ENCODE results near the gene FRRS1L.

Gene FRRS1L

DNA sequence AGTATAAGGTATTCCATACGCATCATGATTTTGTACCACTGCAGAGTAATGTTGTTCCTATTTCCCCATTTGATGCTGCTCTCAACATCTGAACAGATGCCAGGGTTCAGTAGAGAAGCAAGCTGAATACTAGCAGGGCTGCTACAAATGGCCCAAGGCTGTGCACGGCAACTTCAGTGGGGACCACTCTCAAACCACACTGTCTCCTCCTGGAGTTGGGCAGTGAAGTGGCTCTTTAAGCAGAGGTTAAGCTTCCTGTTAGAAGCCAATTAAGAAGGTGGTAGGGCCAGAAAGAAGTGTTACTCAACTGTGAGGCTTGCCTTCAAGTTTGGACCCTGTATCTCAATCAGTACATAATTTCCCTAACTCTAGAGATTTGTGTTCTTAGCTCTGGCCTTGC, 79.3 kb downstream of the FRRS1L start:
- DNase-seq (ENCODE audit: low read depth) = no peak
- TF ChIP-seq, protein P1, sequence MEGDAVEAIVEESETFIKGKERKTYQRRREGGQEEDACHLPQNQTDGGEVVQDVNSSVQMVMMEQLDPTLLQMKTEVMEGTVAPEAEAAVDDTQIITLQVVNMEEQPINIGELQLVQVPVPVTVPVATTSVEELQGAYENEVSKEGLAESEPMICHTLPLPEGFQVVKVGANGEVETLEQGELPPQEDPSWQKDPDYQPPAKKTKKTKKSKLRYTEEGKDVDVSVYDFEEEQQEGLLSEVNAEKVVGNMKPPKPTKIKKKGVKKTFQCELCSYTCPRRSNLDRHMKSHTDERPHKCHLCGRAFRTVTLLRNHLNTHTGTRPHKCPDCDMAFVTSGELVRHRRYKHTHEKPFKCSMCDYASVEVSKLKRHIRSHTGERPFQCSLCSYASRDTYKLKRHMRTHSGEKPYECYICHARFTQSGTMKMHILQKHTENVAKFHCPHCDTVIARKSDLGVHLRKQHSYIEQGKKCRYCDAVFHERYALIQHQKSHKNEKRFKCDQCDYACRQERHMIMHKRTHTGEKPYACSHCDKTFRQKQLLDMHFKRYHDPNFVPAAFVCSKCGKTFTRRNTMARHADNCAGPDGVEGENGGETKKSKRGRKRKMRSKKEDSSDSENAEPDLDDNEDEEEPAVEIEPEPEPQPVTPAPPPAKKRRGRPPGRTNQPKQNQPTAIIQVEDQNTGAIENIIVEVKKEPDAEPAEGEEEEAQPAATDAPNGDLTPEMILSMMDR (conservative IDR thresholded peaks at IDR 0.05; ENCODE audit: low read depth, low read length) = no peak
- no peak overlapping the region for H3K4me3 ChIP-seq (ENCODE audit: low read length)

DNA sequence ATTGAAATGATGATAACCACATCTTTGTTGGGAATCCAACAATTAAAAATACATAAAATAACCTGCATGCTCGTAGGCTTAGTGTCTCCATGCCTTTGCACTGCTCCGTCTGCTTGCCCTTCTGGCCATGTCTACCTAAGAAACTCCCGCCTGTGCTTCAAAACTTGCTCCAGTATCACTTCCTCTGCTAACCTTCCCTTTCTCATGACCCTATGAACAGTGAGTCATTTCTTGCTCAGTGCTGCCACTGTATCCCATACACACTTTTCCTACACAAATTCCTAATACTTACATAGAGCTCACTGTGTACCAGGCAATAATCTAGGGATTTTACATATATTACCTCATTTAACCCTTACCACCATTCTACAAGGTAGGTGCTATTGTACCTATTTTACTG, 80.8 kb downstream of the FRRS1L start:
- TF ChIP-seq, protein P1 (conservative IDR thresholded peaks at IDR 0.05; ENCODE audit: low read depth, low read length) = no peak
- no peak for DNase-seq (ENCODE audit: low read depth)
- H3K4me3 ChIP-seq (ENCODE audit: low read length) = no peak overlapping the region

DNA sequence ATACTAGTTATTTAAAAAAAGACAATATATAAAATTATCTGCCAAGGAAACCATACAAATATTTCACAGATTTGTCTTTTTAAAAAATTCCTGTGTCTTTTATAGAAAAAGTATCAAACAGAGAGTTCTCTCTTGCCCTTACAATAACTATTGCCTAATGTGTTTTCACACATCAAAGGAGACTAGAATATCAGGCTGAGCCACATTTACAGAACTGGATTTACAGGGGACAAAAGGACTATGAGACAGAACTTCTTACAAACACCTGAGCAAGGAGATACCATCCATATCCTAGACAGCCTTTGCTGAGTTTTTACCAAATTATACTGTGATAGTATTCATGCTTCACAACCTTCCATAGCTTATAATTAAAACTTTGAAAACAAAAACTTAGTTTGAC, 81.5 kb downstream of the FRRS1L start:
- TF ChIP-seq, protein P1 (conservative IDR thresholded peaks at IDR 0.05; ENCODE audit: low read depth, low read length) = no peak
- DNase-seq (ENCODE audit: low read depth) = no peak
- H3K4me3 ChIP-seq (ENCODE audit: low read length) = no peak overlapping the region

DNA sequence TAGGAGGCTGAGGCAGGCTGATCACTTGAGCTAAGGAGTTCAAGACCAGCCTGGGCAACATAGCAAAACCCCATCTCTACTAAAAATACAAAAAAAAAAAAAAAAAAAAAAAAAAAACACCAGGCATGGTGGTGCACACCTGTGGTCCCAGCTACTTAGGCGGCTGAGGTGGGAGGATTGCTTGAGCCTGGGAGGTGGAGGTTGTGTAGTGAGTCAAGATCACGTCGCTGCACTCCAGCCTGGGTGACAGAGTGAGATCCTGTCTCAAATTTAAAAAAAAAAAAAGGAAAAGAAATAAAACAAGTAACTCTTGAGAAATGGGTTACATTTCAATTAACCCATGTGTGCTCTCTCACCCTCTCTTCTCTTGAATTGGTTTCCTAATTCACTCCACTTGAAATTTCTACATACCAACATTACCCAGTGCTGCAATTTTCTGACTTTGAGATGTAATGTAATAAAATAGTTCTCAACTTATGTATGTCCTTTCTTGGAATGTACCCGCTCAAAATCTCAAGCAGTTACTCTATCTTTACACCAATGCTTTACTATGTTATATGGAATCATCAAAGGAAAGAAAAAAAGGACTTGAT, 83.1 kb downstream of the FRRS1L start:
- TF ChIP-seq, protein P1 (conservative IDR thresholded peaks at IDR 0.05; ENCODE audit: low read depth, low read length) = no peak
- no peak overlapping the region for H3K4me3 ChIP-seq (ENCODE audit: low read length)

DNA sequence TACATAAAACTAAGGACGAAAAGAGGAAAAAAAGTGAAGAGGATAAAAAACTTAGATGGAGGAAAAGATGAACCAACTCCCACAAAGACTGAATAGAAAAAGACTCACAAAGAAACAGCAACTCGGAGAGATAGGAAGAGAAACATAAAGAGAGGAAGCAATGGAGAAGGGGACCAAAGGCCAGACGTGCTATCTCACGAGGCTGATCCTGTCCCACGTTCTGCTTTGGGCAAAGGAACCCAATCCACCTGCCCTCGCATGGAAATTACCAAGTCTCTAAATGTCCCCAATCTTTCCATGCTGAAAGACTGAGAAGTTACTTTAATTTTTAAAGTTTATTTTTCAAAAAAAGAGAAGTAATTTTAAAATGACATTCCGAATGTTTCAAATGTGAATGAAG, 83.9 kb downstream of the FRRS1L start:
- no peak for DNase-seq (ENCODE audit: low read depth)
- H3K4me3 ChIP-seq (ENCODE audit: low read length) = no peak overlapping the region
- TF ChIP-seq, protein P1 (conservative IDR thresholded peaks at IDR 0.05; ENCODE audit: low read depth, low read length) = no peak

More for the DNA sequence above, 83.1 kb downstream of the FRRS1L start:
- DNase-seq (ENCODE audit: low read depth) = no peak

DNA sequence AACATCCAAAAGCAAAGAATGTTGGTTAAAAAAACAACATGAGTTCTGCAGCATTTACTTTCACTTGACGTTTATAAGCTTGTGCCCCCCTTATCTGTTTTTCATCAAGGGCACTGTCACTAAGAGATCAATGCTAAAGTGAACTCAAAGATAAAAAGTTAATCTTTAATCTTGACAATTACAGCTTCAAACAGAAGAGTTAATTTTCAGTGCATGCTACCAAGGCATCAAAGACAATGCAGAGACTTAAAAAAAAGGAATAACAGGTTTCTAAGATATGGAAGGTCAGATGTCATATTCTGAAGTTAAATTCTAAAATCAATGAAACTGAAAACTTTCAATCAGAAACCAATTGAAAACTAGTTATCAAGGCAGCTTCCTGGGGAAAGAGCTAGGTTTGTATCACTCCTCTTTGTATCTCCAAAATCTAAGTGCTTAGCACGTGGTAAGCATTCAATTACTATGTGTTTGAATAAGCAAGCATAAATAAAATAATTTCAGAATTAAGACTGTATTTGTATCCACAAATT, 84.9 kb downstream of the FRRS1L start:
- H3K4me3 ChIP-seq (ENCODE audit: low read length) = no peak overlapping the region
- TF ChIP-seq, protein P1 (conservative IDR thresholded peaks at IDR 0.05; ENCODE audit: low read depth, low read length) = no peak

More for the DNA sequence above, 84.9 kb downstream of the FRRS1L start:
- no peak for DNase-seq (ENCODE audit: low read depth)
